Measurements from ENCODE around the gene CCR3.

GRCh38 chr3:46235425-46235824, 6.8 kb upstream of the CCR3 start:
- TF ChIP-seq CTCF (IDR thresholded peaks at IDR 0.05) (no peak), POLR2AphosphoS5 (IDR thresholded peaks at IDR 0.05) (no peak)

Data from sigmoid colon (tissue), 4 donors.